Caco-2 (cell line): ENCODE data around the gene PTK7. TPM values are rescaled to one million over a fixed set of nuclear protein-coding genes. Genes with fewer than 3 reads are reported as not detected.
A peak's percentile ranks its signal among the peaks of the same experiment; 100 is the strongest.

Experiments used
- BruUV-seq: library from RNA; stranded (reverse); fragments of 400-500 nt; replicated peaks from 2 replicates; lab custom pipeline; 2021; lab: Mats Ljungman, UMichigan
- CTCF ChIA-PET: fragments of 300-600 bp; sonication (Branson Sonifier 250); formaldehyde crosslinking; loops from one replicate; lab custom pipeline; 2022; ENCODE audit warnings: antibody characterized with exemption; lab: Charles Lee
- POLR2A ChIA-PET: fragments of 300-600 bp; sonication (Branson Sonifier 250); formaldehyde crosslinking; loops from one replicate; lab custom pipeline; 2022; ENCODE audit warnings: antibody characterized with exemption; lab: Charles Lee
- DNase-seq, 2 experiments: peaks; one replicate each; pipeline versions ENCODE4 v3.0.0 to v3.0.0-alpha.2; 2020 to 2022
- H3K27me3 ChIP-seq: replicated peaks from 2 replicates; pipeline ENCODE4 v1.6.0; 2011; ENCODE audit warnings: low read length; ENCODE audit not compliant: control insufficient read depth, insufficient read depth
- H3K36me3 ChIP-seq: 2 replicates; pipeline ENCODE4 v1.5.1; 2011; ENCODE audit warnings: low read length; ENCODE audit not compliant: control insufficient read depth, insufficient read depth
- H3K4me1 ChIP-seq: fragments of 250-450 bp; sonication (Bioruptor Pico); 2 replicates; pipeline ENCODE4 v1.5.1; 2020; ENCODE audit warnings: mild to moderate bottlenecking
- H3K4me3 ChIP-seq: 2 replicates; pipeline ENCODE4 v1.5.1; 2011; ENCODE audit warnings: low read depth, mild to moderate bottlenecking, control low read depth, low read length
- H3K9me3 ChIP-seq: fragments of 250-450 bp; sonication (Bioruptor Pico); 2 replicates; pipeline ENCODE4 v1.5.1; 2020; ENCODE audit warnings: mild to moderate bottlenecking, moderate library complexity
- H3K27ac Mint-ChIP-seq: one replicate; pipeline ENCODE4 v1.8.0; 2022; ENCODE audit warnings: mixed read lengths; ENCODE audit not compliant: unreplicated experiment
- H3K27me3 Mint-ChIP-seq: one replicate; pipeline ENCODE4 v1.8.0; 2022; ENCODE audit warnings: mixed read lengths; ENCODE audit not compliant: insufficient read depth, unreplicated experiment
- H3K36me3 Mint-ChIP-seq: one replicate; pipeline ENCODE4 v1.8.0; 2022; ENCODE audit warnings: mild to moderate bottlenecking, mixed read lengths; ENCODE audit not compliant: insufficient read depth, unreplicated experiment
- H3K4me1 Mint-ChIP-seq: one replicate; pipeline ENCODE4 v1.8.0; 2022; ENCODE audit warnings: low read depth, mixed read lengths; ENCODE audit not compliant: unreplicated experiment
- H3K4me3 Mint-ChIP-seq: one replicate; pipeline ENCODE4 v1.8.0; 2022; ENCODE audit warnings: mild to moderate bottlenecking, moderate library complexity, mixed read lengths; ENCODE audit not compliant: unreplicated experiment
- H3K9me3 Mint-ChIP-seq: one replicate; pipeline ENCODE4 v1.8.0; 2022; ENCODE audit warnings: mixed read lengths; ENCODE audit not compliant: unreplicated experiment
- CTCF ChIP-seq, 2 experiments: fragments of 200-600 bp in 1 of 2; IDR thresholded peaks; 1 replicate in 1 of 2; 2 replicates in 1 of 2; pipeline versions ENCODE4 v1.5.1 to v1.8.0; 2011 to 2022; ENCODE audit warnings: antibody characterized with exemption in 1 of 2, control low read depth in 1 of 2, inconsistent platforms in 1 of 2, low read depth in 1 of 2, low read length in 1 of 2, mild to moderate bottlenecking in 1 of 2, moderate library complexity in 1 of 2; ENCODE audit not compliant: insufficient read depth in 1 of 2, severe bottlenecking in 1 of 2, unreplicated experiment in 1 of 2
- intact Hi-C: fragments of 100-400 bp; cut with micrococcal nuclease; formaldehyde crosslinking; loops from one replicate; pipeline ENCODE4 v1.10.0; 2022; ENCODE audit not compliant: unreplicated experiment
- total RNA-seq: library from RNA; stranded (reverse); gene quantifications from 2 replicates; pipeline ENCODE4 v1.2.3, GENCODE V29; 2022

The PTK7 gene
- total RNA-seq, 1 experiment from 2014 or later, result 180 TPM

- ChIA-PET CTCF (interaction anchor here (0.7 to 1.0 kb wide), 3 partner anchors 41 to 114 kb away, joined by 3 to 5 read pairs (median 4); no protein-coding TSS in a partner anchor), POLR2A (interaction anchor here (0.6 to 1.1 kb wide), 9 partner anchors 22 to 163 kb away, joined by 3 to 12 read pairs (median 4); partner anchors contain the start of genes CNPY3, KLHDC3, MEA1 and PEX6)
- Mint-ChIP-seq H3K9me3 (no peaks in the 10 kb centered on the region), H3K4me3 (peak within 1 kb of the TSS; percentile 100), H3K27me3 (no peaks in the 10 kb centered on the region), H3K36me3 (peaks cover 81% of the 10 kb centered on the region), H3K4me1 (peaks cover 37% of the 10 kb centered on the region), H3K27ac (peak within 1 kb of the TSS; percentile 97)
- Histone ChIP-seq H3K4me3 (peak within 1 kb of the TSS; percentile 71), H3K27me3 (no peaks in the 10 kb centered on the region), H3K36me3 (peaks cover 2% of the 10 kb centered on the region; the same call in 1 of the 2 replicates), H3K4me1 (peaks cover 25% of the 10 kb centered on the region), H3K9me3 (no peaks in the 10 kb centered on the region)
- peak; percentile 93 for DNase-seq
- BruUV-seq, result no TSS peak
- TF ChIP-seq CTCF (IDR thresholded peaks at IDR 0.05; ENCODE audit: insufficient read depth in 1 of 2, low read depth in 1 of 2, low read length in 1 of 2, severe bottlenecking in 1 of 2, unreplicated experiment in 1 of 2), result no peak
- intact Hi-C loops, result loop anchor here (5.0 kb wide), 1 partner anchor 151 kb away; no protein-coding TSS in a partner anchor
These were observed 22.4 kb upstream of the PTK7 start, which contains the start of gene CUL7 for GRCh38 chr6:43053545-43054205. Gene CUL7 (minus strand): TSS chr6:43053851. CDS start chr6:43052788, 1,063 bp downstream.

- CTCF ChIA-PET, result interaction anchor here (0.7 to 1.0 kb wide), 3 partner anchors 42 to 114 kb away, joined by 3 to 5 read pairs (median 4); no protein-coding TSS in a partner anchor
- Histone ChIP-seq H3K4me1 (peaks cover 26% of the 10 kb centered on the region), H3K9me3 (no peaks in the 10 kb centered on the region), H3K36me3 (no peaks in the 10 kb centered on the region; the same call in 1 of the 2 replicates), H3K27me3 (no peaks in the 10 kb centered on the region), H3K4me3 (peak overlapping the region; percentile 71)
- POLR2A ChIA-PET, result interaction anchor here (0.6 to 1.1 kb wide), 9 partner anchors 21 to 163 kb away, joined by 3 to 12 read pairs (median 4); partner anchors contain the start of genes CNPY3, KLHDC3, MEA1 and PEX6
- peak overlapping the region; percentile 97 for H3K27ac Mint-ChIP-seq
- peaks cover 37% of the 10 kb centered on the region for H3K4me1 Mint-ChIP-seq
- no peaks in the 10 kb centered on the region for H3K9me3 Mint-ChIP-seq
- intact Hi-C loops, result loop anchor here (5.0 kb wide), 1 partner anchor 152 kb away; no protein-coding TSS in a partner anchor
- H3K36me3 Mint-ChIP-seq, result peaks cover 83% of the 10 kb centered on the region
- peak overlapping the region; percentile 100 for H3K4me3 Mint-ChIP-seq
- no peak for DNase-seq
- H3K27me3 Mint-ChIP-seq, result no peaks in the 10 kb centered on the region
- no peak for TF ChIP-seq CTCF (IDR thresholded peaks at IDR 0.05; ENCODE audit: insufficient read depth in 1 of 2, low read depth in 1 of 2, low read length in 1 of 2, severe bottlenecking in 1 of 2, unreplicated experiment in 1 of 2)
- TSS peak; percentile 97 for BruUV-seq
These were observed 21.7 kb upstream of the PTK7 start for GRCh38 chr6:43054206-43054943.

GRCh38 chr6:43055966-43056365 lies 20.1 kb upstream of the PTK7 start:
- Histone ChIP-seq H3K36me3 (no peaks in the 10 kb centered on the region), H3K9me3 (no peaks in the 10 kb centered on the region), H3K27me3 (no peaks in the 10 kb centered on the region), H3K4me3 (no peak overlapping the region), H3K4me1 (peaks cover 31% of the 10 kb centered on the region)
- peak overlapping the region; percentile 60 for H3K27ac Mint-ChIP-seq
- H3K4me3 Mint-ChIP-seq, result peak overlapping the region; percentile 7
- peaks cover 69% of the 10 kb centered on the region for H3K36me3 Mint-ChIP-seq
- POLR2A ChIA-PET, result interaction anchor here (0.5 to 0.7 kb wide), 2 partner anchors 127 to 1143 kb away, joined by 3 read pairs; partner anchors contain the start of gene CNPY3
- BruUV-seq, result no TSS peak
- CTCF ChIA-PET, result no interaction called here
- H3K4me1 Mint-ChIP-seq, result peaks cover 39% of the 10 kb centered on the region
- TF ChIP-seq CTCF (IDR thresholded peaks at IDR 0.05; ENCODE audit: insufficient read depth in 1 of 2, low read depth in 1 of 2, low read length in 1 of 2, severe bottlenecking in 1 of 2, unreplicated experiment in 1 of 2), result no peak
- H3K9me3 Mint-ChIP-seq, result no peaks in the 10 kb centered on the region
- no peaks in the 10 kb centered on the region for H3K27me3 Mint-ChIP-seq
- no peak for DNase-seq
- intact Hi-C loops, result no loop called here
